Coronary artery (tissue), 2 donors: Measurements from ENCODE around the gene BRD9.
"Not testable (repeated sequence)": the region's sequence is repeated elsewhere in the genome, so short reads cannot be mapped to it uniquely, and the experiment has no call there.

Experiments
- DNase-seq: peaks from one replicate; pipeline ENCODE4 v3.0.0-alpha.2; 2017; ENCODE audit warnings: low spot score
- H3K27ac ChIP-seq, 2 donors: fragments of 200-600 bp; sonication (generic); one replicate each; pipeline ENCODE4 v1.5.1; 2016 to 2019
- H3K4me3 ChIP-seq: fragments of 200-600 bp; sonication (generic); 2 replicates; pipeline ENCODE4 v1.5.1; 2016; ENCODE audit warnings: mild to moderate bottlenecking, moderate library complexity
- CTCF ChIP-seq: fragments of 200-600 bp; sonication (generic); IDR thresholded peaks from one replicate; pipeline ENCODE4 v1.5.1; 2019; ENCODE audit warnings: antibody characterized with exemption

Gene BRD9

GRCh38 chr5:838431-838851 is 54.2 kb downstream of the BRD9 start:
- not testable (repeated sequence) for H3K27ac ChIP-seq, H3K4me3 ChIP-seq
- peak; percentile 65 for DNase-seq

GRCh38 chr5:837621-838121 is 54.9 kb downstream of the BRD9 start:
- H3K4me3 ChIP-seq, DNase-seq, H3K27ac ChIP-seq: not testable (repeated sequence)

GRCh38 chr5:835933-836612 is 56.5 kb downstream of the BRD9 start:
- not testable (repeated sequence) for H3K4me3 ChIP-seq, DNase-seq, H3K27ac ChIP-seq

- not testable (repeated sequence) for DNase-seq, H3K27ac ChIP-seq, H3K4me3 ChIP-seq
Observed at GRCh38 chr5:834013-834412, 58.6 kb downstream of the BRD9 start.

GRCh38 chr5:828194-828593 is 64.4 kb downstream of the BRD9 start:
- H3K27ac ChIP-seq, DNase-seq, H3K4me3 ChIP-seq: not testable (repeated sequence)

- H3K4me3 ChIP-seq, H3K27ac ChIP-seq, DNase-seq: not testable (repeated sequence)
Observed at GRCh38 chr5:825544-825943, 67.1 kb downstream of the BRD9 start.

GRCh38 chr5:821504-821903 is 71.1 kb downstream of the BRD9 start:
- no peak for DNase-seq
- TF ChIP-seq CTCF, result no peak
- Histone ChIP-seq H3K4me3 (no peak overlapping the region), H3K27ac (no peak overlapping the region)

GRCh38 chr5:820245-820644 is 72.4 kb downstream of the BRD9 start:
- no peak overlapping the region for H3K27ac ChIP-seq
- DNase-seq, result no peak
- H3K4me3 ChIP-seq, result no peak overlapping the region
- TF ChIP-seq CTCF, result no peak

GRCh38 chr5:819078-819477 is 73.5 kb downstream of the BRD9 start:
- DNase-seq, result no peak
- no peak for TF ChIP-seq CTCF
- Histone ChIP-seq H3K4me3 (no peak overlapping the region), H3K27ac (no peak overlapping the region)

GRCh38 chr5:816176-816575 is 76.4 kb downstream of the BRD9 start:
- DNase-seq, result no peak
- H3K27ac ChIP-seq, result no peak overlapping the region
- no peak for TF ChIP-seq CTCF
- no peak overlapping the region for H3K4me3 ChIP-seq
